Measurements from ENCODE around the gene RBM47.

GRCh38 chr4:40672528-40673522 lies 43.2 kb upstream of the RBM47 start:
- TF ChIP-seq CTCF (IDR thresholded peaks at IDR 0.05) (no peak), EZH2 (IDR thresholded peaks at IDR 0.05; ENCODE audit: borderline replicate concordance, insufficient read depth, low read depth, low read length, poor library complexity, severe bottlenecking) (no peak)

Data from B cell (primary cell).